ENCODE measurements around the gene LRRC8B. TPM values are rescaled to one million over a fixed set of nuclear protein-coding genes. Genes with fewer than 3 reads are reported as not detected.

The LRRC8B gene
- total and polyA plus RNA-seq, 2 of the 13 experiments (the other 11 are each of a cell fraction or from before 2014, with no cell fraction given) = 4.9 to 7.6 TPM

DNA sequence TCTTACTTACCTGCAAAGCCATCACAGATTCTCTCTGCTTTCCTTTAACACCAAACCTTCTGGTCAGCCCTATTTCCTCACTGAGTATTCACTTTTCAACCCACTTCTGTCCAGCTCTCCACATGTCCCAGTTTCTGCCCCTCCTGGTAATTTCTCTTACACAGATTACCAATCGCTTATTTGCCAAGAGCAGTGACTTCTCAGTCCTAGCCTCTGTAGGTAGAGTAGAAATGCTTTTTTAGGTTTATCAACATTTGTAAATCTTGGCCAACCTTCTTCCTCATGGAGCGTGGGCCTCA, 74.7 kb downstream of the LRRC8B start:
- in situ Hi-C loops (cut with HindIII; ENCODE audit: extremely low pct_ligation_motif_present, low pct_unique_long_range_greater_than_20kb) = loop anchor here (5.0 kb wide), 1 partner anchor 112 kb away; no protein-coding TSS in a partner anchor
- WGBS (ENCODE audit: low lambda C conversion rate) = 91% methylated on average over 2 of the region's 2 CpGs
- Histone ChIP-seq H3K9ac (ENCODE audit: insufficient read depth, low read depth, low read length) (no peak overlapping the region), H3K9me3 (ENCODE audit: low read length) (no peaks in the 10 kb centered on the region), H3K4me3 (replicated peaks in 1 of 3; ENCODE audit: insufficient read depth in 1 of 3, low read depth in 2 of 3, low read length in 3 of 3) (no peak overlapping the region), H4K20me1 (ENCODE audit: insufficient read depth, low read length) (no peaks in the 10 kb centered on the region), H3K79me2 (ENCODE audit: insufficient read depth, low read length) (no peaks in the 10 kb centered on the region), H3K4me1 (ENCODE audit: insufficient read depth, low read length) (no peaks in the 10 kb centered on the region), H3K4me2 (ENCODE audit: low read depth, low read length) (no peak overlapping the region), H3K36me3 (replicated peaks in 1 of 2; ENCODE audit: control insufficient read depth in 1 of 2, insufficient read depth in 2 of 2, low read length in 2 of 2) (no peaks in the 10 kb centered on the region), H3K27ac (ENCODE audit: extremely low read length, insufficient read depth, low read length) (no peak overlapping the region), H2AFZ (ENCODE audit: low read length) (no peak overlapping the region), H3K27me3 (ENCODE audit: control insufficient read depth in 1 of 2, insufficient read depth in 2 of 2, low read length in 2 of 2) (no peaks in the 10 kb centered on the region)
- TF ChIP-seq ZFP82 (CRISPR knock-in tag; IDR thresholded peaks at IDR 0.05; ENCODE audit: borderline replicate concordance) (no peak), ZBTB1 (CRISPR knock-in tag; IDR thresholded peaks at IDR 0.05; ENCODE audit: borderline replicate concordance) (no peak), NFRKB (IDR thresholded peaks at IDR 0.05) (no peak), ETV5 (CRISPR knock-in tag; IDR thresholded peaks at IDR 0.05; ENCODE audit: borderline replicate concordance) (no peak), NFKB2 (CRISPR knock-in tag; IDR thresholded peaks at IDR 0.05; ENCODE audit: borderline replicate concordance) (no peak)
- TF ChIP-seq, protein P1, sequence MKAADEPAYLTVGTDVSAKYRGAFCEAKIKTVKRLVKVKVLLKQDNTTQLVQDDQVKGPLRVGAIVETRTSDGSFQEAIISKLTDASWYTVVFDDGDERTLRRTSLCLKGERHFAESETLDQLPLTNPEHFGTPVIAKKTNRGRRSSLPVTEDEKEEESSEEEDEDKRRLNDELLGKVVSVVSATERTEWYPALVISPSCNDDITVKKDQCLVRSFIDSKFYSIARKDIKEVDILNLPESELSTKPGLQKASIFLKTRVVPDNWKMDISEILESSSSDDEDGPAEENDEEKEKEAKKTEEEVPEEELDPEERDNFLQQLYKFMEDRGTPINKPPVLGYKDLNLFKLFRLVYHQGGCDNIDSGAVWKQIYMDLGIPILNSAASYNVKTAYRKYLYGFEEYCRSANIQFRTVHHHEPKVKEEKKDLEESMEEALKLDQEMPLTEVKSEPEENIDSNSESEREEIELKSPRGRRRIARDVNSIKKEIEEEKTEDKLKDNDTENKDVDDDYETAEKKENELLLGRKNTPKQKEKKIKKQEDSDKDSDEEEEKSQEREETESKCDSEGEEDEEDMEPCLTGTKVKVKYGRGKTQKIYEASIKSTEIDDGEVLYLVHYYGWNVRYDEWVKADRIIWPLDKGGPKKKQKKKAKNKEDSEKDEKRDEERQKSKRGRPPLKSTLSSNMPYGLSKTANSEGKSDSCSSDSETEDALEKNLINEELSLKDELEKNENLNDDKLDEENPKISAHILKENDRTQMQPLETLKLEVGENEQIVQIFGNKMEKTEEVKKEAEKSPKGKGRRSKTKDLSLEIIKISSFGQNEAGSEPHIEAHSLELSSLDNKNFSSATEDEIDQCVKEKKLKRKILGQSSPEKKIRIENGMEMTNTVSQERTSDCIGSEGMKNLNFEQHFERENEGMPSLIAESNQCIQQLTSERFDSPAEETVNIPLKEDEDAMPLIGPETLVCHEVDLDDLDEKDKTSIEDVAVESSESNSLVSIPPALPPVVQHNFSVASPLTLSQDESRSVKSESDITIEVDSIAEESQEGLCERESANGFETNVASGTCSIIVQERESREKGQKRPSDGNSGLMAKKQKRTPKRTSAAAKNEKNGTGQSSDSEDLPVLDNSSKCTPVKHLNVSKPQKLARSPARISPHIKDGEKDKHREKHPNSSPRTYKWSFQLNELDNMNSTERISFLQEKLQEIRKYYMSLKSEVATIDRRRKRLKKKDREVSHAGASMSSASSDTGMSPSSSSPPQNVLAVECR (CRISPR knock-in tag; IDR thresholded peaks at IDR 0.05; ENCODE audit: borderline replicate concordance) = no peak
- ATAC-seq = no peak
- POLR2A ChIA-PET = no interaction called here
- CTCF ChIA-PET (ENCODE audit: low intra/inter-chr PET ratio, low total read pairs) = interaction anchor here (2.5 kb wide), 2 partner anchors 80 to 116 kb away, joined by 17 to 34 read pairs; no protein-coding TSS in a partner anchor
- intact Hi-C loops (cut with micrococcal nuclease; ENCODE audit: unreplicated experiment) = loop anchor here (1.0 kb wide), 2 partner anchors 79 to 116 kb away; no protein-coding TSS in a partner anchor
- FAIRE-seq = no peak
- BruUV-seq (replicated peaks) = no TSS peak
- DNase-seq (ENCODE audit: low spot score) = no peak
